Measurements from ENCODE around the gene NFE2L2.

DNA sequence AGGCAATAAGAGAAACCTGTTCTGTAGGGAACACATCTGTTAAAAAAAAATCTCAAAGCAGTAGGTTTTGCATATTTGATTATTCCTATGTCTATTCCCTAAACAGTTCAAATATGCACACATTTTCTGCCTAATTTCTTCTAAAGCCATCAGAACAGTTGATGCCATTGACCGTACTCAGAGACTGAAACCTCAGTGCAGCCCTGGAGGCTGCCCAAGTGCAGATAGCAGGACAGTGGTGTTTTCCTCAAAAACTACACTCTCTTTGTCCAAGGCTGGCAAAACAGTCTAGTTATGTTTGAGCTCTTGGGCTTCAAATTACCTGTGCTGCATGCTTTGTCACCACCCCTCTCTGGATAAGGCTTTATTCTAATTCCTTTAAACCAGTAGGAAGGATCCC, 23.3 kb upstream of the NFE2L2 start:
- TF ChIP-seq, protein P1, sequence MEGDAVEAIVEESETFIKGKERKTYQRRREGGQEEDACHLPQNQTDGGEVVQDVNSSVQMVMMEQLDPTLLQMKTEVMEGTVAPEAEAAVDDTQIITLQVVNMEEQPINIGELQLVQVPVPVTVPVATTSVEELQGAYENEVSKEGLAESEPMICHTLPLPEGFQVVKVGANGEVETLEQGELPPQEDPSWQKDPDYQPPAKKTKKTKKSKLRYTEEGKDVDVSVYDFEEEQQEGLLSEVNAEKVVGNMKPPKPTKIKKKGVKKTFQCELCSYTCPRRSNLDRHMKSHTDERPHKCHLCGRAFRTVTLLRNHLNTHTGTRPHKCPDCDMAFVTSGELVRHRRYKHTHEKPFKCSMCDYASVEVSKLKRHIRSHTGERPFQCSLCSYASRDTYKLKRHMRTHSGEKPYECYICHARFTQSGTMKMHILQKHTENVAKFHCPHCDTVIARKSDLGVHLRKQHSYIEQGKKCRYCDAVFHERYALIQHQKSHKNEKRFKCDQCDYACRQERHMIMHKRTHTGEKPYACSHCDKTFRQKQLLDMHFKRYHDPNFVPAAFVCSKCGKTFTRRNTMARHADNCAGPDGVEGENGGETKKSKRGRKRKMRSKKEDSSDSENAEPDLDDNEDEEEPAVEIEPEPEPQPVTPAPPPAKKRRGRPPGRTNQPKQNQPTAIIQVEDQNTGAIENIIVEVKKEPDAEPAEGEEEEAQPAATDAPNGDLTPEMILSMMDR (IDR thresholded peaks at IDR 0.05) = no peak
- no peak for TF ChIP-seq EZH2 (IDR thresholded peaks at IDR 0.05; ENCODE audit: borderline replicate concordance, insufficient read depth, low read depth, low read length, poor library complexity, severe bottlenecking)
